ENCODE measurements around the gene GLP1R.

The GLP1R gene

GRCh38 chr6:39048481-39049399, at the start of gene GLP1R:
TSS of gene GLP1R (plus strand) at chr6:39048781. CDS start at chr6:39048841, 60 bp downstream.
- no peak for DNase-seq

- DNase-seq: no peak
Observed at GRCh38 chr6:39003072-39003471, 45.5 kb upstream of the GLP1R start.

- no peak for DNase-seq
Observed at GRCh38 chr6:39003492-39003891, 45.1 kb upstream of the GLP1R start.

DNA sequence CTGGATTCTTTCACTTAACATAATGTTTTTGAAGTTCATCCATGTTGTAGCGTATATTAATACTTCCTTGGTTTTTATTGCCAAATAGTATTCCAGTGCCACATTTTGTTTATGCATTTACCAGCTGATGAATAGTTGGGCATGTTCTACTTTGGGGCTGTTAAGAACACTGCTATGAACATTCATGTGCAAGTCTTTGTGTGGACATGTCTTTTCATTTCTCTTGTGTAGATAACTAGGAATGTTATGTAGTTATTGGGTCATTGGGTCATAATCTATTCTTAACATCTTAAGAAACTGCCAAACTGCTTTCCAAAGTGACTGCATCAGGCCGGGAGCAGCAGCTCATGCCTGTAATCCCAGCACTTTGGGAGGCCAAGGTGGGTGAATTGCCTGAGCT, 43.8 kb upstream of the GLP1R start:
- DNase-seq: no peak

- no peak for DNase-seq
Observed at GRCh38 chr6:39005774-39006173, 42.8 kb upstream of the GLP1R start.

DNA sequence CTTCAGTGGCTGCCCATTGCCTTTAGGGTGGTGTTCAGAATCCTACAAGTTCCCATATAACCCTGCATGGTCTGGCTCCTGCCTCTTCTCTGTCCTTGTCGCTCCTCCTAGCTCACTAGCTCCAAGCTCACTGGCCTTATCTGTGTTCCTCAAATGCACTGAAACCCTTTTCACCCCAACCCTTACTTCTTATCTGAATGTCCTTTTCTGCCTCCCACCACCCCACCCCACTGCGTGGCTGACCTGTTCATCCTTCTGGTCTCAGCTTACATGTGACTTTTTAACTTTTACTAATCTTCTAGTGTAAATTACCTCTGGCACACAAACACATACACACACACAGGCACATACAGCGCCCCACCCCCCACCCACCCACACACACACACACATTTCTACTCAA, 41.0 kb upstream of the GLP1R start:
- no peak for DNase-seq

GRCh38 chr6:39008737-39009136, 39.8 kb upstream of the GLP1R start:
- no peak for DNase-seq

DNA sequence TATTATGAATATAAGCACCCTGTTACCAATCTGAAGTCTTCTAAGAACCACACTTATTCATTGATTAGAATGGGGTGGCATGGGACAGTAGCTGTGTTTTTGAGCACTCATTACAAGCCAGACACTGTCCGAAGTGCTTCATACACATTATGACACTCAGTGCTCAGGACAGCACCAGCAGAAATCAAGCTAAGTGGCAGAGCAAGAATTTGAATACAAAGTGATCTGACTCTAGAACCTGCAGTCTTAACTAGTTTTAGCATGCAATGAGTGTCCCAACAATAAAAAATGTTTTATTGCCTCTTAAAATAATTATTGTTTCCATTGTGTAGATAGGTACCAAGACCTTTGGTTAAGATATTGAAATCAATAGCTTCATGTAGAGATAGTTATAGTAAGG, 39.1 kb upstream of the GLP1R start:
- DNase-seq: no peak

DNA sequence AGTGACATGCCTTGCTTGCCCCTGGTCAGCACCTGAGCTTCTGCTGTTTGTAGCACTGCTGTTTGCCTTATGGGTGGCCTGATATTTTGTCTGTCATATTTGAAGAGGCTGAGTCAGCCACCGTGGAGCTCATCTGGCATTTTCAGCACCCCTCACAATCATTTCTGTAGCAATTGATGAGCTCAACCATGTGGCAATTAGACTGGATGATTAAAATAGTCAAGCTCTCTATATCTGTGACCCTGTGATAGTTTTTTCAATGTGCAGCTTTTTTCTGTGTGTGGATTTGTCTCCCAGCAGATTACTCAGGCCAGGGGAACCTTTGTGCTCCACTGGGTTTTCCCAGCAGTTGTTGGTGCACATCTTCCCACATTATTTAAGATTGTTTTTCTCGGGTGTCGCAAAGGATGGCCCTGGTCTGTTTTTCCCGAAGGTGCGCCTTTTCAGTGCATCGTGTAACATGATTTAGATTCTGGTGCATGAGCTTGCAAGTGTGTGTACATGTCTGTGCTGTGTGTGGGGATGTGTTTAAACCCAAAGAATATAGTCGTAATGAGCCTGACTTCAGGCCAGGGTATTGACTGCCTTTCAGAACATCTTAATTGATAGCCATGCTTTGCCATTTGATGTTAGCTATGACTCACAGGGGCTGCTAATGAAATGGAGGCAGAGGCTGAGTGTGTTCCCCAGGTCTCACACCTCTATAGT, 31.6 kb upstream of the GLP1R start:
- no peak for DNase-seq

GRCh38 chr6:39017547-39017880, 31.1 kb upstream of the GLP1R start:
- DNase-seq: no peak

- no peak for DNase-seq
Observed at GRCh38 chr6:39018103-39018502, 30.5 kb upstream of the GLP1R start.

DNA sequence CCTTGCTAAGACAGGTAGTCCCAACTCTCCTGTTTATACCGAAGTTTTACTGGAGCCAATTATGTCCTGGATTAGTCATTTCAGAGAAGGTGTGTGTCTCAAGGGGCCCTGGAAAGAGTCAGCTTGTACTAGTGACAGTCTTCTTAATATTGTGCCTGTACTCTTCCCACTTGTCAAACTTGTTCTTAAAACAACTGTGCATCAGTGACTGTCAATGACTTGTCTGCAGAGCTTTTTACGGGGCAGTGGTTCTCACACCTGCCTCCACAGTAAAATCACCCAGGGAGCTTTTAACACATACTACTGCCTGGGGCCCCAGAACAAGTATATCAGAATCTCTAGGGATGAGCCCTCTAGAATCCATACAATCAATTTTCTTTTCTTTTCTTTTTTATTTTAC, 28.4 kb upstream of the GLP1R start:
- no peak for DNase-seq

DNA sequence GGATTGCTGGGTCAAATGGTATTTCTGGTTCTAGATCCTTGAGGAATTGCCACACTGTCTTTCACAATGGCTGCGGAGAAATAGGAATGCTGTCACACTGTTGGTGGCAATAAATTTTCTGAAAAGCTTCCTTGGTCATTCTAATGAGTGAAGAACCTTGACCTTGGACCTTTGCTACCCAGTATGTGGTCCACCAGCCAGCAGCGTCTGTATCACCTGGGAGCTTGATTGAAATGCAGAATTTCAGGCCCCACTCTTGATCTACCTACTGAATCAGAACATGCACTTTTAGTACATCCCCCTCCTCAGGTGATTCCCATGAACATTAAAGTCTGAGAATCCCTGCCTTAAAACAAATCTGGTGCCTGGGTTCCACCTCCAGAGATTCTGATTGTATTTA, 27.5 kb upstream of the GLP1R start:
- DNase-seq: no peak

- no peak for DNase-seq
Observed at GRCh38 chr6:39021779-39022178, 26.8 kb upstream of the GLP1R start.

GRCh38 chr6:39026175-39026574, 22.4 kb upstream of the GLP1R start:
- DNase-seq: no peak

DNA sequence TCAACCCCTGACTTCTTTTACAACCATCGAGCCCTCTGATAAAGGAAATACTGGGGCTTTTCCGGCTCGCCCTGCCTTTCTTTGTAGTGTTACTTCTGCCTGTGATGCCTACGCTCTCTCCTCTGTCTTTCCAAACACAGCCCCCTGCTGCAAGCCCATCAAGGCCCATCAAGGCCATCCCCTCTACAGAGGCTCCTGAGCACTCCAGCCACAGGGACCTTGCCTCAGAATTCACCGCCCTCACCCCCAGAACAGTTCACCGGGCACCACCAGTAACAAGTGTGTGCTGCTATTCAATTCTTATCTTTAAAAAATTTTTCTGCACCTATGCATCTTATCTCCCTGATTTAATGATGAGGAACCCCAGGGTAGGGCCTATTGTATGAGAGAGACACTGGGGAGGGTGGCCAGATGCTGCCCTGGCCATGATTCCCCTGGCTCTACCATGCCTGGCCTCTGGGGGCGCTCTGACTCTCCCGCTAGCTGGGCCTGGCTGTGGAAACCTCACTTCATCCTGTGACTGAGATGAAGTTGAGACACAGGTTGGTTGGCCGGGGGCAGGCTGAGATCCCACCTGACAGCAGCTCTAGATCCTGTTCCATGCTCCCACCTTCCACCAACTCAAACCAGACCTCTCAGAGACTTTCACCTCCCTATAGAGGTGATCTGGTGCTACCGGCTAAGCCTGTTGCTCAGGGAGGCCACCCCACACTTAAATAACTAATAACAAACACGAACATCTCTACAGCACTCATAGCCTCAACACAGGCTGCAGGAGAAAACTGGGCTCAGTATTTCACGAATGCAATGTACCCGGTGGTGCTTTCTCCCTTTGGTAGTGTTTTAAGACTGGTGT, 19.2 kb upstream of the GLP1R start:
- DNase-seq: no peak

- no peak for DNase-seq
Observed at GRCh38 chr6:39035681-39036080, 12.9 kb upstream of the GLP1R start.

DNA sequence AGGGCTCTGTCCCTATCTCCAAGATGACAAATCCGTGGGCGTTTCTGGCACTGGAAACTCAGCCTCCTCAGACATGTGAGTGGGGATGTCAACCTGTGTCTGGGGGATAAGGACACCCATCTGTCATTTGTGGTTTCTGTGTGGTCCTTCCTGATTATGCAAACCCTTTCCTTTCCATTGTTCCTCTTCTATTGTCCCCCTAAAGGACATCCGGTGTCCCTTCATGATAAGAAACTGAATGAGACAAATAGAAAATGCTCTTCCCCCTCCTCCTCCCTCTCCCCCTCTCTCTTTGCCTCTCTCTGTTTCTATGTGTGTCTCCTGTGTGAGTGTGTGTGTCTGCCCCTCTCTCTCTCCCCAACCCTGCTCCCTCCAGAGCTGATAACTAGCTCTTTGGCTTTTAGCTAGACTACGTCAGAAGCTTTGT, 11.5 kb upstream of the GLP1R start:
- no peak for DNase-seq

DNA sequence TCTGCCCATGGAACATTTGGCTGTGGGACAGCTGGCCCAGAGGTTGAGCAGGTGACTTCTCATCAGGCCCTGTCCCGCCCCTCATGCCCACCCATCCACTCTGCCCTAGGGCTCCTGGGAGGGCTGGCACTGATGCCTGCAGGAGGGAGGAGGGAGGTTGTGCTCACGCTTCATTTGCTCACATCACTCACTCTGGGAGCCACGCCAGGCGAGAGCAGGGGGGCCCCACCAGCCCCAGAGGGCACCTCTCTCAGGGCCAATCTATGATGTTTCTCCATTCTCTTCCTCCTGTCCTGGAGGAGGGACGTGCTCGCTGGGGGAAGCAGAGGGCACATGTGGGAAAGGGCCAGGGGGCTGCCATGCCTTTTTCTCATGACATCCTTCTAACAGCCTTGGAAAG, 10.9 kb upstream of the GLP1R start:
- no peak for DNase-seq

GRCh38 chr6:39040080-39040673, 8.4 kb upstream of the GLP1R start:
- no peak for DNase-seq

DNA sequence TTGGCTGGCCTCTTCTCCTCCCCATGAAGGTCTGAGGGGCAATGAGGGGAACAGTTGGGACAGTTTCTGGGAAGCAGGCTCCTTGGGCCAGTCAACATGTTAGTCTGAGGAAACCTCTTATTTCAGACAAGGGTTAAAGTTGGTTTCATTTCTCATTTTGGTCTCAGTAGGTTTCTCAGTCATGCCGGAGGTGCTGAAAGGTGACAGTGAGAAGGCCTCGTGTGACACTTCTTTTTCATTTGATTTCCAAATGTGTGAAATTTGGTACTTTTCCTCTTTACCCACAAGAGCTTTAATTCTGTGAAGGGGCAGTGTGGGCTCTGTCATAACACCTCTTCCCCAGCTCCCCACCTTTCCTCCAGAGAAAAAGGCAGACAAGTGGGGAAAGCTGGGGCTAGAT, 7.5 kb upstream of the GLP1R start:
- DNase-seq: no peak

- DNase-seq: no peak
Observed at GRCh38 chr6:39043776-39044175, 4.8 kb upstream of the GLP1R start.

- no peak for DNase-seq
Observed at GRCh38 chr6:39044181-39044580, 4.4 kb upstream of the GLP1R start.

Data from femur (tissue), 1 donor.